ENCODE results near the gene SKI.

DNA sequence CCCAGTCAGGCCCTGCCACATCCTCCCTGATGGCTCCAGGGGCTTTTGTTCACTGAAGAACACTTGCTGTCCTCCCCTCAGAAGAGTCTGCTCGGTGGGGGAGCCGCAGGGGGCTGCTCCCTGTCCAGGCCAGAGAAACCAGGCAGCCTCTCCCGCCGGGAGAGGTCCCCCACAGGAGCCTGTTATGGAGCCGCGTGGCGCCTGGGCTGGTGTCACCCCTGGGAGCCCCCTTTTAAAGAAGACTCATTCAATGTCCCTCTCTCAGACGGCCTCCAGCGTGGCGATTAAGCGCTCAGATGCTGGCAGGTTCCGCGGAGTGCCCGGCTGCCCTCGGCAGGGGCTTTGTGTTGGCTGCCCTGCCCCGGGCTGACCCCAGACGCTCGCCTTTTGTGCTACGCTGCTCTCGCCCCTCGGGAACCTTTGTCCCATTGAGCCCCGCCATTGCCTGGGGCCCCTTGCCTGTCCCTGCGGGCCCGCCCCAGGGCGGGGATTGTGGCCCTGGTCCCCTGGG lies 43.1 kb downstream of the SKI start:
- TF ChIP-seq, protein P1, sequence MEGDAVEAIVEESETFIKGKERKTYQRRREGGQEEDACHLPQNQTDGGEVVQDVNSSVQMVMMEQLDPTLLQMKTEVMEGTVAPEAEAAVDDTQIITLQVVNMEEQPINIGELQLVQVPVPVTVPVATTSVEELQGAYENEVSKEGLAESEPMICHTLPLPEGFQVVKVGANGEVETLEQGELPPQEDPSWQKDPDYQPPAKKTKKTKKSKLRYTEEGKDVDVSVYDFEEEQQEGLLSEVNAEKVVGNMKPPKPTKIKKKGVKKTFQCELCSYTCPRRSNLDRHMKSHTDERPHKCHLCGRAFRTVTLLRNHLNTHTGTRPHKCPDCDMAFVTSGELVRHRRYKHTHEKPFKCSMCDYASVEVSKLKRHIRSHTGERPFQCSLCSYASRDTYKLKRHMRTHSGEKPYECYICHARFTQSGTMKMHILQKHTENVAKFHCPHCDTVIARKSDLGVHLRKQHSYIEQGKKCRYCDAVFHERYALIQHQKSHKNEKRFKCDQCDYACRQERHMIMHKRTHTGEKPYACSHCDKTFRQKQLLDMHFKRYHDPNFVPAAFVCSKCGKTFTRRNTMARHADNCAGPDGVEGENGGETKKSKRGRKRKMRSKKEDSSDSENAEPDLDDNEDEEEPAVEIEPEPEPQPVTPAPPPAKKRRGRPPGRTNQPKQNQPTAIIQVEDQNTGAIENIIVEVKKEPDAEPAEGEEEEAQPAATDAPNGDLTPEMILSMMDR (IDR thresholded peaks at IDR 0.05): no peak
- TF ChIP-seq POLR2A (IDR thresholded peaks at IDR 0.05): no peak
- no peak for TF ChIP-seq EP300 (IDR thresholded peaks at IDR 0.05)
- TF ChIP-seq POLR2AphosphoS5 (IDR thresholded peaks at IDR 0.05): no peak
